ENCODE measurements around the gene DIRAS3.
"Not testable (repeated sequence)": the region's sequence is repeated elsewhere in the genome, so short reads cannot be mapped to it uniquely, and the experiment has no call there.

Gene DIRAS3

DNA sequence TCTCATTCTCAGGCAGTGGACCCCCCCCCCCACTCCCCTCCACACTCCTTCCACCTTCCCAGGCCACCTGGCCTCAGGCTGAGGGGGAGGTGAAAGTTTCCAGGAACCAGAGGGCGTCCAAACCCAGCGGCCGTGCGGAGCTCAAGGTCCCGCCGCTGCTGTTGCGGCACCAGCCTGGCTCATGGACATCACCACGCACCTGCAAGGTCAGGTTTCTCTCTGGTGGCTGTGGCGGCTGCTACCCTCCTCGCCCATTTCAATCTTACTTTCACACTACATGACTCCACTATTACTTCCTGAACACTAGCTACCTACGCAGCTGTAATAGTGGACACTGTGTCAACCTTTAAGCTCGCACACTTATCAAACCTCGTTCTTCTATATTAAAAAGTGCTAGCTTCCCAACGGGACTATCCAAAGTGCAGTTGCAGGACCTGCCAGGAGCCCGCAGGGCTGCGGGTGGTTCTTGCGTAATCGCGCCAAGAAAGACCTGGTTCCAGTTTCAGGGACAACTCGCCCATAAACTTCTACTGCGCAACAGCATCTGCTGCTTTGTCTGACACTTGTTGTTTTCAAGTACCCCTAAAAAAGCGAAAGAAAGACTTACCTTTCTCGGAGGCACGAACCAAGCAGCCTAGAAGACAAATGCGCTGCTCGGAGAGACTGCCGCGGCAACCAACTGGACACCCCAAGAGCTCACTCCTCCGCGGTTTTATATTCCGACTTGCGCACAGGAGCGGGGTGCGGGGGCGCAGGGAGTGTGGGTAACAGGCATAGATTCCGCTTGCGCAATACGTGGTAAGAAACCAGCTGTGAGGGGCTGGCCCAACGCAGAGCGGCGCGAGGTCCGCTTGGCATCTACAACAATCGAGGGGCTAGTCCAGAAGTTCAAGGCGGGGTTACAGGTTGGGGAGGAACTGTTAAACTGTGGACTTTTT, at the start of gene DIRAS3:
Gene DIRAS3, minus strand, starts transcription at position 687 of the 938 bp plus-strand sequence. CDS start 3,330 bp downstream, outside the sequence.
- no peak for DNase-seq (ENCODE audit: low read depth in 1 of 2, low spot score in 1 of 2)

DNA sequence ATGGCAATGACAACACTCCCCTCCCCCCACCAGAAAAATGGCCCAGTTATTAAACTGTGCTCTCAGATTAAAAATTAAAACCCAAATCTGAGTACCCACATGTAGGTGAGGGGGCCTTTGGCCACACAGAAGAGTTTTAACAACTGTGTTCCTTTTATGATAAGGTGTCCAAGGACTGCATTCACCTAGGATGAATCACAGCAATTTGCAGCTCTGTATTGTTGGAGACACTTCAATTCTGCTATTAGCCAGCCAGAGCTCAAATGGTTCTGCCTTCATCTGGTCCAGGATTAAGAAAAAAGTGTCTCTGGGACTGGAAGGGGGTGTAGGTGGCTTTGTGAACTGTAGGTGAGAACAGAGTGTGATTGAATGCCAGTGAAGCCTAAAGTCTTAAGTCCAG, 43.3 kb upstream of the DIRAS3 start:
- no peak for DNase-seq (ENCODE audit: low read depth in 1 of 2, low spot score in 1 of 2)

DNA sequence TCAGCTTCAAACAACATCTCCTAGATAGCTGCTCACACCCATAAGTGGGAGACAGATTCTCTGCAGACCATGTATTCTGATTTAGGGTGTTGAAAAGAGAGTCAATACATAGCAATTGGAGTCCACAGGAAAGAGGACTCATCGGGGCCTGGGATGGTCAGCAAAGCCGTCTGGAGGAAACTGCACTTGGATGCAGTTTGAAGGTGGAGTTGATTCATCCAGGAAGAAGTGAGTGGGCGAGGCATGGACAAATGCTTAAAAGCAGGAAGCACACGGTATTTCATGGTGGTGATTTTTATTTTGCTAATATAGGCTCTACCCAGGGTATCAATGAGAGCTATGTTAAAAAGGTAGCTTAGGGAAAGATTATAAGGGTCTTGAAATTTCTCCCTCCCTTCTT, 36.8 kb upstream of the DIRAS3 start:
- no peak for DNase-seq (ENCODE audit: low read depth in 1 of 2, low spot score in 1 of 2)

DNA sequence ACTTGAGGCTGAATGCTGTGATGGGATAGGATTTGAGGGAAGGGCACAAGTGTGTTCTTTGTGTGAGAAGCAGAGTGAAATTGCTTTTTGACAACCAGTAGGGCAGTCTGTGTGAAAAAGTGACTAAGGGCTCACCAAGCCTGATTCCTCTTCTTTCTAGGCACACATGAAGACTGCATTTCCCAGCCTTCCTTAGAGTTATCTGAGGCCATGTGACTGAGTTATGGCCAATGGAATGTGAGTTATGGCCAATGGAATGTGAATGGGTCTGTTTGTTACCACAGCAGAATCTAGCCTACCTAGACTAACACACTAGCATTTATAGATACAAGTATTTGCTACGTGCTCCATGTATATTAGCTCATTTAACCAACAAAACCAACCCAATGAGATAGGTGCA, 35.3 kb upstream of the DIRAS3 start:
- no peak for DNase-seq (ENCODE audit: low read depth in 1 of 2, low spot score in 1 of 2)

DNA sequence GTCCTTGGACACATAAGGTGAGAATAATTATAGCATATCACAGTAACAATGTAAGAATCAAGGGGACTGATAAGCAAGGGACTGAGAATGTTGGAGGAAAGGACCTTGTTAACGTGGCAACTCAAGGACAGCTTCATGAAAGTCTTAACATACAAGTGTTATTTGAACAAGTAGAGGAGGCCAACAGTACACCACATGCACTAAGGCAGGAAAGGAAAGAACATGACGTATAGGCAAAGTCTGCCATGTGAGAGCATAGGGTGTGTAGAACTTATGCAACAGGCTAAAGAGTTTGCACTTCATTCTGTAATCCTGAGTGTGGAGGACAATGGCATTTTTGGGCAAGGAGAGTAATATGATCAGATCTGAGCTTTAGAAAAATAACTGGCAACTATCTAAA, 33.3 kb upstream of the DIRAS3 start:
- no peak for DNase-seq (ENCODE audit: low read depth in 1 of 2, low spot score in 1 of 2)

- no peak for DNase-seq (ENCODE audit: low read depth in 1 of 2, low spot score in 1 of 2)
Observed at GRCh38 chr1:68081775-68082283, 31.4 kb upstream of the DIRAS3 start.

DNA sequence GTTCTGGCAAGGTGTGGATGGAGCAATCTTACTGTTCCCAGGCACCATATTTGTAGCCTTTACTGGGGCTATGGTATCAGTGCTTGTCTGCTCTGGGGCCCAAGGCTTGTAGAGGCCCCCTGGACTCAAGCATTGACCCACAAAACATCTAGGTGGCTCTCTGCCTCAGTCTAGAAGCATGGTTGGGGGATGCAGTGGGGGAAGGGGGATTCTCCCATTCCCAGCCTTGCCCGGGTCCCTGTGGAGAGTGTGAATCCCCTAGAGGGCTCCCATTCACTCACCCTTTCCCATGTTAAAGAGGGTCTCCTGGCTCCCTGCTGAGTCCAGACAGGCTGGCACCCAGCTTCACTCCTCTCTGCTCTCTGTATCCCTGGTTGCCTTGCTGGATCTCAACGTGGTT, 28.2 kb upstream of the DIRAS3 start:
- no peak for DNase-seq (ENCODE audit: low read depth in 1 of 2, low spot score in 1 of 2)

- DNase-seq (ENCODE audit: low read depth in 1 of 2, low spot score in 1 of 2), result no peak
Observed at GRCh38 chr1:68074472-68074871, 24.0 kb upstream of the DIRAS3 start.

- no peak for DNase-seq (ENCODE audit: low read depth in 1 of 2, low spot score in 1 of 2)
Observed at GRCh38 chr1:68065766-68066165, 15.3 kb upstream of the DIRAS3 start.

GRCh38 chr1:68058053-68058452, 7.6 kb upstream of the DIRAS3 start:
- DNase-seq (ENCODE audit: low read depth in 1 of 2, low spot score in 1 of 2), result not testable (repeated sequence)

GRCh38 chr1:68057564-68057963, 7.1 kb upstream of the DIRAS3 start:
- DNase-seq (ENCODE audit: low read depth in 1 of 2, low spot score in 1 of 2), result no peak

DNA sequence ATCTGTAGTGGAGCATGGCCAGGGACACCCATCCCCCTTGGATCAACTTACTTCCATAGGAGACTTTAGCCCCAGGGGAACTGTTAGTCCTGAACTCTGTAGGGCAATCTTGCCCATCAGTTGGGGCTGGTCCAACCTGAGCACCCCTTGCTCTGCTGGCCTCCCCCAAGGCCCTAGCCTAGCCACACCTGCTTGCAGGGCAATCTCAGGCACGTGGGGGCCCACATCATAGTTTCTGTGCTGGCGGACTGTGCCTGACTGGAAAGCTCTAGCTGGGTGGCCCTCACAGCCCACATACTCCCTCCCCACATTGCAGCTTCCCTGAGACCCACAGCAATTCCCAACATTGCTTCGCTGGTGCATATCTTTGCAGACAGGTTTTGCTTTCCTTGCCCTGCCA, 6.6 kb upstream of the DIRAS3 start:
- DNase-seq (ENCODE audit: low read depth in 1 of 2, low spot score in 1 of 2), result no peak

DNA sequence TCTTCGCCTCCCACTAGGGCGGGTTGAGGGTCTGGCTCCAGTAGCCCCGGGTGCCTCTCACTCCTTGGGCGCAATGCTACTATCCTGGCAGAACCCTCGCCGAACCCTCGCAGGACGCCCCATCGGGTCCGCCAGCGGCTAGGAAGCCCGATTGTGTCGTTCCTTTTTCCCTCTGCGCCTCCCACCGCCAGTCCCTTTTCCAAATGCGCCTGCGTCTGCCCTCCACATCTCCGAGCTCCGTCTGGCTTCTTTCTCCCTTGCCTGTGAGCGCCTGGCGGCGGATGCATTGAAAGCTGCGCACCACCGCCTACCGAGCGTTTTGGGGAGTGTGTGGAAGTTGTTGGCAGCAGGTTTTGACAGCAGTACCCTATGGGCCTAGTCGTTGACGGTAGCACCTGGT, 1.0 kb upstream of the DIRAS3 start:
- no peak for DNase-seq (ENCODE audit: low read depth in 1 of 2, low spot score in 1 of 2)

- no peak for DNase-seq (ENCODE audit: low read depth in 1 of 2, low spot score in 1 of 2)
Observed at GRCh38 chr1:68047659-68048026, 2.8 kb downstream of the DIRAS3 start.

GRCh38 chr1:68046885-68047658, 3.4 kb downstream of the DIRAS3 start:
- DNase-seq (ENCODE audit: low read depth in 1 of 2, low spot score in 1 of 2), result no peak

DNA sequence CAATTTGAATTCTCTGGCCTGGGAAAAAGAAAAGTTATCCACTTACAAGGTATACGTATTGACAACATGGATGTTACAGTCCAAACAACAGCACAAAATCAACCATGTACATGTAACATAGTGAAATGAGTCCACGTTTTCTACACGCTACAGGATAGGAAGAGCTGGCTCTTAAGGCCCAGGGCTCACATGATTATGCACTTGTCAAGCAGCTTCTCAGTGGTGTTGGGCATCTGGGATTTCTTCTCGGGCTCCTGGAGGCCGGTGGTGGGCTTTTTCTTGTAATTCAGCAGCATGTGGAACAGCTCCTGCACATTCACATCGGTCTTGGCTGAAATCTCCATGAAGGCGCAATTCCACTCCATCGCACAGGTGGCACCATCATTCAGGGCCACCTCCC, 4.0 kb downstream of the DIRAS3 start:
- no peak for DNase-seq (ENCODE audit: low read depth in 1 of 2, low spot score in 1 of 2)

DNA sequence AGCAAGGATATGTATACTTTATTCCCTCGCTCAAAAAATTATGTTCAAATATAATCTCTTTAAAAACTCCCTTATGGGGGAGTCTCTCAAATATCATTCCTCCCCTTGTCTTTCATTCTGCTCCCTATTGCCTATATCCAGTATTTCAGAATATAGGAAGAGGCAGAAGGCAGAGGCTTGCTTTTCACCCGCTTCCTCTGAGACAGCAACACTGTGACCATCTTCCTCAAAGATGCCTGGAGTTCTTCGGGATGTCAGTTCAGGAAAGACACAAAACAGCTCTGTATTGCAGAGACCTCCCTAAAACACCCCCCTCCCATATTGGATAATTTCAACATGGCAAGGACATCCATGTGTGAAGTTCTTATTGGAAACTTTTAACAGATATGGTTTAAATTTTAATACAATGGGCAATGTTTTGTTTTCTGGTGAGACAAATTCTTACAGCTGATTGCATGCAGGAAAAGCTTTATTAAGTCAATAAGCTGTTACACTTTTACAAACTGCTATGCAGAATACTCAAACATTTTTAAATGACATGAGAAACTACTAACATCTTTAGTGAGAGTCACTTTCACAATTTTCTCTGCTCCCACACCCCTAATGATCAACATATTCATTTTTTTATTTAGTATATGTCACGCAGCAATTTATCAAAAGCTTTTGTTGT, 4.8 kb downstream of the DIRAS3 start:
- no peak for DNase-seq (ENCODE audit: low read depth in 1 of 2, low spot score in 1 of 2)

DNA sequence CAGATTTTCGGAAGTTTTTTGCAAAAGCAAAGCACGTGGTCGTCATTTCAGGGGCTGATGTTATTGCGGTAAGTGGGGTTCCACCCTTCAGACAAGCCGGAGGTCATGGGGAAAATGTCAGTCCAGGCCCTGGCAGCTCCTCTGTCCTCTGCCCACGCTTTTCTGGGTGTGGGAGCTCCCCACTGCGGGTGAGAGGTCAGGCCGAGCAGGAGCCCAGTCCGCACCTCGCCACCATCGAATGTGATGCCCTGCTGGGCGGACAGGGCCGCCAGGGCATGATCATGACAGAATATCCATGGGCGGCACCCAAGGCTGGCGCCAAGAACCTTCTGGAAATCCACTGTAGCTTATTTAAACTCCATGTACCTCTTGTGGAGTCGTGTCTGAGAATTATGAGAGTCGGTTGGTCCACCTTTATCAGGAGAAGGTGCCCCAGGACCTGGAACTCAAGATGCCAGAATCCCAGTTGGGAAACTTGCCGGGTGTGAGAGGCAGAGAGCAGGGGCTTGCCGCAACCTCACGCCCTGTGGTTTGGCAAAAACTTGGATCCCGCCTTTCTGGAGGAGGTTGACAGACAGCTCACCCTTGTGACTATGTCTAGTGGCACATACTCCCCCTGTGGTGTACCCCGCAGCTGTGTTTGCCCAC, 6.9 kb downstream of the DIRAS3 start:
- DNase-seq (ENCODE audit: low read depth in 1 of 2, low spot score in 1 of 2), result no peak

DNA sequence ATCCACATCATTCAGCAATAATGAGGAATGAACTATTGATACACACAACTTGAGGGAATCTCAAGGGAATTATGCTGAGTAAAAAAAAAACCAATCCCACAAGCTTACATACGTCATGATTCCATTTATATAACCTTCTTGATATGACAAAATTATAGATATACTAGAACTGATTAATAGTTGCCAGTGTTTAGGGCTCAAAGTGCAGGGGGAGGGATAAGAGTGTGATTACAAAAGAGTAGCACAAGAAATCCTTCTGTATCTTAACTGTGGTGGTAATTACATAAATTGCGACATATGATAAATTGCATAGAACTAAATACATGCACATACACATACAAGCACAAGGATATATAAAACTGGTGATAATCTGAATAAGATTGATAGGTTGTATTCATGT, 13.5 kb downstream of the DIRAS3 start:
- DNase-seq (ENCODE audit: low read depth in 1 of 2, low spot score in 1 of 2), result no peak

DNA sequence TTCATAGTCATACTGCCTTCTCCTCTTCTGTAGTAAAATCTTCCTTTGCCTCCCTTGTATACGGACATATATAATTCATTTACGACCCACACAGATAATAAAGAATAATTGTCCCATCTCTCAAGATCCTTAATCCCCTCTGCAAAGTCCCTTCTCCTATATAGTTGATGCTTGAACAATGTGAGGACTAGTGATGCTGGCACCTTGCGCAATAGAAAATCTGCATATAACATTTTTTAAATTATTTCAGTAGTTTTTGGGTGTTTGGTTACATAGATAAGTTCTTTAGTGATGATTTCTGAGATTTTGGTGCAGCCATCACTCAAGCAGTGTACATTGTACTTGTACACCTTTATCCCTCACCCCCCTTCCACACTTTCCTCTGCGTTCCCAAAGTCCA, 21.0 kb downstream of the DIRAS3 start:
- no peak for DNase-seq (ENCODE audit: low read depth in 1 of 2, low spot score in 1 of 2)

DNA sequence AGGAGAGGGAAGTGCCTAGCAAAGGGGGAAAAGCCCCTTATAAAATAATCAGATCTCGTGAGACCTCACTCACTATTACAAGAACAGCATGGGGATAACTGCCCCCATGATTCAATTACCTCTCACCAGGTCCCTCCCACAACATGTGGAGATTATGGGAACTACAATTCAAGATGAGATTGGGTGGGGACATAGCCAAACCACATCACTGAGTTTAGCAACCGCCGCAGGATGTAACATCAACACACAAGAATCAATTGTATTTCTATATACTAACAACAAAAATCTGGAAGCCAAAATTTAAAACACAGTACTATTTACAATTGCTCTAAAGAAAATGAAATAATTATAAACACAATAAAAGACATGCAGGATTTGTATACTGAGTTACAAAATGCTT, 21.9 kb downstream of the DIRAS3 start:
- DNase-seq (ENCODE audit: low read depth in 1 of 2, low spot score in 1 of 2), result no peak

Data from stimulated activated CD4-positive, alpha-beta T cell treated with anti-CD3 and anti-CD28 coated beads, Interleukin-15, amount 100 ng/mL, for 1 hour (primary cell).